Effector memory CD8-positive, alpha-beta T cell (primary cell): ENCODE data around the gene MLLT10.

Experiments
- ATAC-seq: fragments of 150-1000 bp; cut with Tn5 transposase; replicated peaks from 2 replicates; pipeline ENCODE4 v1.10.0; 2021; ENCODE audit warnings: mild to moderate bottlenecking, moderate library complexity
- DNase-seq, 3 experiments: peaks; one replicate each; pipeline ENCODE4 v3.0.0; 2021
- H3K27ac Mint-ChIP-seq, 2 donors: one replicate each; pipeline ENCODE4 v1.8.0; 2022; ENCODE audit warnings: mild to moderate bottlenecking in 2 of 2, mixed read lengths in 2 of 2, moderate library complexity in 2 of 2
- H3K27me3 Mint-ChIP-seq, 2 donors: one replicate each; pipeline ENCODE4 v1.8.0; 2022; ENCODE audit warnings: mixed read lengths in 2 of 2
- H3K36me3 Mint-ChIP-seq: one replicate; pipeline ENCODE4 v1.8.0; 2022; ENCODE audit warnings: mild to moderate bottlenecking, moderate library complexity, mixed read lengths; ENCODE audit not compliant: insufficient read depth
- H3K4me1 Mint-ChIP-seq, 2 donors: one replicate each; pipeline ENCODE4 v1.8.0; 2022; ENCODE audit warnings: low read depth in 2 of 2, mixed read lengths in 2 of 2
- H3K4me3 Mint-ChIP-seq, 2 donors: one replicate each; pipeline ENCODE4 v1.8.0; 2022; ENCODE audit warnings: mild to moderate bottlenecking in 2 of 2, mixed read lengths in 2 of 2, moderate library complexity in 2 of 2
- H3K9me3 Mint-ChIP-seq, 2 donors: one replicate each; pipeline ENCODE4 v1.8.0; 2022; ENCODE audit warnings: mixed read lengths in 2 of 2

Gene MLLT10

GRCh38 chr10:21757185-21757901 lies 223.3 kb downstream of the MLLT10 start:
- Mint-ChIP-seq H3K4me1 (no peaks in the 10 kb centered on the region), H3K27ac (peak overlapping the region in 1 of 2 donors; percentile 52), H3K36me3 (peaks cover 21% of the 10 kb centered on the region), H3K4me3 (no peak overlapping the region), H3K9me3 (no peaks in the 10 kb centered on the region), H3K27me3 (no peaks in the 10 kb centered on the region)
- DNase-seq = no peak
- no peak for ATAC-seq

- H3K4me3 Mint-ChIP-seq = no peak overlapping the region
- DNase-seq (no peak), ATAC-seq (no peak)
- no peaks in the 10 kb centered on the region for H3K4me1 Mint-ChIP-seq
- no peaks in the 10 kb centered on the region for H3K27me3 Mint-ChIP-seq
- H3K9me3 Mint-ChIP-seq = no peaks in the 10 kb centered on the region
- no peak overlapping the region for H3K27ac Mint-ChIP-seq
- H3K36me3 Mint-ChIP-seq = peaks cover 20% of the 10 kb centered on the region
These were observed 224.2 kb downstream of the MLLT10 start for GRCh38 chr10:21758239-21758638.

- ATAC-seq (no peak), DNase-seq (no peak)
- Mint-ChIP-seq H3K27ac (peak overlapping the region in 1 of 2 donors; percentile 41), H3K27me3 (no peaks in the 10 kb centered on the region), H3K4me3 (no peak overlapping the region), H3K9me3 (no peaks in the 10 kb centered on the region), H3K4me1 (no peaks in the 10 kb centered on the region), H3K36me3 (peaks cover 20% of the 10 kb centered on the region)
These were observed 224.7 kb downstream of the MLLT10 start for GRCh38 chr10:21758696-21759095.

- no peak overlapping the region for H3K27ac Mint-ChIP-seq
These were observed 225.2 kb downstream of the MLLT10 start for GRCh38 chr10:21759232-21759631.

GRCh38 chr10:21760332-21760731 lies 226.3 kb downstream of the MLLT10 start:
- Mint-ChIP-seq H3K27me3 (no peaks in the 10 kb centered on the region), H3K27ac (peak overlapping the region in 1 of 2 donors; percentile 25), H3K4me3 (no peak overlapping the region), H3K36me3 (peaks cover 21% of the 10 kb centered on the region), H3K9me3 (no peaks in the 10 kb centered on the region), H3K4me1 (no peaks in the 10 kb centered on the region)
- ATAC-seq (no peak), DNase-seq (no peak)

More at GRCh38 chr10:21759232-21759631, 225.2 kb downstream of the MLLT10 start:
- Mint-ChIP-seq H3K4me3 (no peak overlapping the region), H3K36me3 (peaks cover 23% of the 10 kb centered on the region), H3K27me3 (no peaks in the 10 kb centered on the region), H3K4me1 (no peaks in the 10 kb centered on the region), H3K9me3 (no peaks in the 10 kb centered on the region)
- DNase-seq = no peak
- no peak for ATAC-seq

- peaks cover 0 to 5% of the 10 kb centered on the region in 2 donors for H3K4me1 Mint-ChIP-seq
- H3K9me3 Mint-ChIP-seq = no peaks in the 10 kb centered on the region
- no peak for ATAC-seq
- no peaks in the 10 kb centered on the region for H3K27me3 Mint-ChIP-seq
- H3K4me3 Mint-ChIP-seq = no peak overlapping the region
- DNase-seq = no peak
- H3K36me3 Mint-ChIP-seq = peaks cover 10% of the 10 kb centered on the region
- H3K27ac Mint-ChIP-seq = no peak overlapping the region
These were observed 230.6 kb downstream of the MLLT10 start for GRCh38 chr10:21764466-21765189.

- Mint-ChIP-seq H3K4me1 (peaks cover 0 to 5% of the 10 kb centered on the region in 2 donors), H3K36me3 (peaks cover 7% of the 10 kb centered on the region), H3K9me3 (no peaks in the 10 kb centered on the region), H3K27ac (no peak overlapping the region), H3K4me3 (no peak overlapping the region), H3K27me3 (no peaks in the 10 kb centered on the region)
- ATAC-seq (no peak), DNase-seq (no peak)
These were observed 235.0 kb downstream of the MLLT10 start for GRCh38 chr10:21769041-21769440.

GRCh38 chr10:21771219-21771618 lies 237.2 kb downstream of the MLLT10 start:
- no peak for ATAC-seq

GRCh38 chr10:21776883-21777282 lies 242.9 kb downstream of the MLLT10 start:
- Mint-ChIP-seq H3K9me3 (no peaks in the 10 kb centered on the region), H3K27ac (no peak overlapping the region), H3K4me3 (no peak overlapping the region), H3K36me3 (peaks cover 7% of the 10 kb centered on the region), H3K27me3 (no peaks in the 10 kb centered on the region), H3K4me1 (peaks cover 0 to 13% of the 10 kb centered on the region in 2 donors)
- DNase-seq (no peak), ATAC-seq (no peak)

More at GRCh38 chr10:21771219-21771618, 237.2 kb downstream of the MLLT10 start:
- DNase-seq = no peak
- no peaks in the 10 kb centered on the region for H3K27me3 Mint-ChIP-seq
- peaks cover 7% of the 10 kb centered on the region for H3K36me3 Mint-ChIP-seq
- no peaks in the 10 kb centered on the region for H3K9me3 Mint-ChIP-seq
- H3K27ac Mint-ChIP-seq = peak overlapping the region in 1 of 2 donors; percentile 73
- H3K4me1 Mint-ChIP-seq = peaks cover 0 to 5% of the 10 kb centered on the region in 2 donors
- H3K4me3 Mint-ChIP-seq = no peak overlapping the region

- Mint-ChIP-seq H3K36me3 (no peaks in the 10 kb centered on the region), H3K27me3 (no peaks in the 10 kb centered on the region), H3K4me3 (no peak overlapping the region), H3K27ac (no peak overlapping the region), H3K9me3 (no peaks in the 10 kb centered on the region), H3K4me1 (peaks cover 3 to 19% of the 10 kb centered on the region in 2 donors)
- ATAC-seq (no peak), DNase-seq (no peak)
These were observed 257.2 kb downstream of the MLLT10 start for GRCh38 chr10:21791276-21791675.
